Liver (tissue), 3 donors: ENCODE results near the gene TRMT10B.
"Not testable (repeated sequence)": the region's sequence is repeated elsewhere in the genome, so short reads cannot be mapped to it uniquely, and the experiment has no call there.

Experiments
- ATF3 ChIP-seq: IDR thresholded peaks from 2 replicates; pipeline ENCODE4 v1.6.1; 2016; ENCODE audit warnings: antibody characterized with exemption
- EGR1 ChIP-seq, 2 donors: IDR thresholded peaks; 2 replicates each; pipeline ENCODE4 v1.6.1; 2016 to 2018; ENCODE audit warnings: antibody characterized with exemption in 2 of 2, low read depth in 2 of 2
- JUND ChIP-seq, 2 donors: IDR thresholded peaks; 2 replicates each; pipeline ENCODE4 v1.6.1; 2016; ENCODE audit warnings: antibody characterized with exemption in 2 of 2
- MAX ChIP-seq: IDR thresholded peaks from 2 replicates; pipeline ENCODE4 v1.6.1; 2016; ENCODE audit warnings: antibody characterized with exemption
- RAD21 ChIP-seq, 2 donors: IDR thresholded peaks; 2 replicates each; pipeline ENCODE4 v1.6.1; 2016; ENCODE audit warnings: antibody characterized with exemption in 2 of 2, mild to moderate bottlenecking in 2 of 2
- SP1 ChIP-seq: IDR thresholded peaks from 2 replicates; pipeline ENCODE4 v1.6.1; 2018; ENCODE audit warnings: antibody characterized with exemption, mild to moderate bottlenecking
- TAF1 ChIP-seq: conservative IDR thresholded peaks from 2 replicates; pipeline ENCODE4 v1.6.1; 2016; ENCODE audit warnings: antibody characterized with exemption, mild to moderate bottlenecking
- YY1 ChIP-seq: IDR thresholded peaks from 2 replicates; pipeline ENCODE4 v1.6.1; 2016; ENCODE audit warnings: antibody characterized with exemption, mild to moderate bottlenecking
- TF ChIP-seq, protein P1 (sequence below): IDR thresholded peaks from 2 replicates; pipeline ENCODE4 v1.6.1; 2016; ENCODE audit warnings: antibody characterized with exemption, mild to moderate bottlenecking
- TF ChIP-seq, protein P2 (sequence below): fragments of 150-350 bp; IDR thresholded peaks from 2 replicates; pipeline ENCODE4 v1.5.1; 2017; ENCODE audit warnings: improper control_type of control experiment, low read depth, low read length; ENCODE audit not compliant: missing input control
- TF ChIP-seq, protein P3 (sequence below): IDR thresholded peaks from 2 replicates; pipeline ENCODE4 v1.6.1; 2016; ENCODE audit warnings: antibody characterized with exemption
- donor health status: healthy.
- donor health status: healthy.

DNA sequence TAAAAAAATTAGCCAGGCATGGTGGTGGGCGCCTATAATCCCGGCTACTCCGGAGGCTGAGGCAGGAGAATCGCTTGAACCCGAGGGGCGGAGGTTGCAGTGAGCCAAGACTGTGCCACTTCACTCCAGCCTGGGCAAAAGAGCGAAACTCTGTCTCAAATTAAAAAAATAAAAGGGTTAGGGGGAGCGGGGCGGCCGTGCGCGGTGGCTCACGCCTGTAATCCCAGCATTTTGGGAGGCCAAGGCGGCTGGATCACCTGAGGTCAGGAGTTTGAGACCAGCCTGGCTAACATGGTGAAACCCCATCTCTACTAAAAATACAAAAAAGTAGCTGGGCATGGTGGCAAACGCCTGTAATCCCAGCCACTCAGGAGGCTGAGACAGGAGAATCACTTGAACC lies 56.1 kb downstream of the TRMT10B start:
- TF ChIP-seq TAF1; JUND (IDR thresholded peaks at IDR 0.05); EGR1 (IDR thresholded peaks at IDR 0.05; ENCODE audit: low read depth in 2 of 2); YY1; ATF3; RAD21 (IDR thresholded peaks at IDR 0.05); MAX; SP1: not testable (repeated sequence)
- TF ChIP-seq, protein P1, sequence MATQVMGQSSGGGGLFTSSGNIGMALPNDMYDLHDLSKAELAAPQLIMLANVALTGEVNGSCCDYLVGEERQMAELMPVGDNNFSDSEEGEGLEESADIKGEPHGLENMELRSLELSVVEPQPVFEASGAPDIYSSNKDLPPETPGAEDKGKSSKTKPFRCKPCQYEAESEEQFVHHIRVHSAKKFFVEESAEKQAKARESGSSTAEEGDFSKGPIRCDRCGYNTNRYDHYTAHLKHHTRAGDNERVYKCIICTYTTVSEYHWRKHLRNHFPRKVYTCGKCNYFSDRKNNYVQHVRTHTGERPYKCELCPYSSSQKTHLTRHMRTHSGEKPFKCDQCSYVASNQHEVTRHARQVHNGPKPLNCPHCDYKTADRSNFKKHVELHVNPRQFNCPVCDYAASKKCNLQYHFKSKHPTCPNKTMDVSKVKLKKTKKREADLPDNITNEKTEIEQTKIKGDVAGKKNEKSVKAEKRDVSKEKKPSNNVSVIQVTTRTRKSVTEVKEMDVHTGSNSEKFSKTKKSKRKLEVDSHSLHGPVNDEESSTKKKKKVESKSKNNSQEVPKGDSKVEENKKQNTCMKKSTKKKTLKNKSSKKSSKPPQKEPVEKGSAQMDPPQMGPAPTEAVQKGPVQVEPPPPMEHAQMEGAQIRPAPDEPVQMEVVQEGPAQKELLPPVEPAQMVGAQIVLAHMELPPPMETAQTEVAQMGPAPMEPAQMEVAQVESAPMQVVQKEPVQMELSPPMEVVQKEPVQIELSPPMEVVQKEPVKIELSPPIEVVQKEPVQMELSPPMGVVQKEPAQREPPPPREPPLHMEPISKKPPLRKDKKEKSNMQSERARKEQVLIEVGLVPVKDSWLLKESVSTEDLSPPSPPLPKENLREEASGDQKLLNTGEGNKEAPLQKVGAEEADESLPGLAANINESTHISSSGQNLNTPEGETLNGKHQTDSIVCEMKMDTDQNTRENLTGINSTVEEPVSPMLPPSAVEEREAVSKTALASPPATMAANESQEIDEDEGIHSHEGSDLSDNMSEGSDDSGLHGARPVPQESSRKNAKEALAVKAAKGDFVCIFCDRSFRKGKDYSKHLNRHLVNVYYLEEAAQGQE: not testable (repeated sequence)
- TF ChIP-seq, protein P2, sequence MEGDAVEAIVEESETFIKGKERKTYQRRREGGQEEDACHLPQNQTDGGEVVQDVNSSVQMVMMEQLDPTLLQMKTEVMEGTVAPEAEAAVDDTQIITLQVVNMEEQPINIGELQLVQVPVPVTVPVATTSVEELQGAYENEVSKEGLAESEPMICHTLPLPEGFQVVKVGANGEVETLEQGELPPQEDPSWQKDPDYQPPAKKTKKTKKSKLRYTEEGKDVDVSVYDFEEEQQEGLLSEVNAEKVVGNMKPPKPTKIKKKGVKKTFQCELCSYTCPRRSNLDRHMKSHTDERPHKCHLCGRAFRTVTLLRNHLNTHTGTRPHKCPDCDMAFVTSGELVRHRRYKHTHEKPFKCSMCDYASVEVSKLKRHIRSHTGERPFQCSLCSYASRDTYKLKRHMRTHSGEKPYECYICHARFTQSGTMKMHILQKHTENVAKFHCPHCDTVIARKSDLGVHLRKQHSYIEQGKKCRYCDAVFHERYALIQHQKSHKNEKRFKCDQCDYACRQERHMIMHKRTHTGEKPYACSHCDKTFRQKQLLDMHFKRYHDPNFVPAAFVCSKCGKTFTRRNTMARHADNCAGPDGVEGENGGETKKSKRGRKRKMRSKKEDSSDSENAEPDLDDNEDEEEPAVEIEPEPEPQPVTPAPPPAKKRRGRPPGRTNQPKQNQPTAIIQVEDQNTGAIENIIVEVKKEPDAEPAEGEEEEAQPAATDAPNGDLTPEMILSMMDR: not testable (repeated sequence)
- TF ChIP-seq, protein P3, sequence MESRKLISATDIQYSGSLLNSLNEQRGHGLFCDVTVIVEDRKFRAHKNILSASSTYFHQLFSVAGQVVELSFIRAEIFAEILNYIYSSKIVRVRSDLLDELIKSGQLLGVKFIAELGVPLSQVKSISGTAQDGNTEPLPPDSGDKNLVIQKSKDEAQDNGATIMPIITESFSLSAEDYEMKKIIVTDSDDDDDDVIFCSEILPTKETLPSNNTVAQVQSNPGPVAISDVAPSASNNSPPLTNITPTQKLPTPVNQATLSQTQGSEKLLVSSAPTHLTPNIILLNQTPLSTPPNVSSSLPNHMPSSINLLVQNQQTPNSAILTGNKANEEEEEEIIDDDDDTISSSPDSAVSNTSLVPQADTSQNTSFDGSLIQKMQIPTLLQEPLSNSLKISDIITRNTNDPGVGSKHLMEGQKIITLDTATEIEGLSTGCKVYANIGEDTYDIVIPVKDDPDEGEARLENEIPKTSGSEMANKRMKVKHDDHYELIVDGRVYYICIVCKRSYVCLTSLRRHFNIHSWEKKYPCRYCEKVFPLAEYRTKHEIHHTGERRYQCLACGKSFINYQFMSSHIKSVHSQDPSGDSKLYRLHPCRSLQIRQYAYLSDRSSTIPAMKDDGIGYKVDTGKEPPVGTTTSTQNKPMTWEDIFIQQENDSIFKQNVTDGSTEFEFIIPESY: not testable (repeated sequence)
